Heart left ventricle (tissue), 16 donors: ENCODE measurements around the gene FAAP100. TPM values are rescaled to one million over a fixed set of nuclear protein-coding genes. Genes with fewer than 3 reads are reported as not detected.

Experiments used
- ATAC-seq, 4 donors: fragments of 200-7000 bp; cut with Tn5 transposase; one replicate each; pipeline ENCODE4 v1.9.1; 2020 to 2022; ENCODE audit warnings: moderate library complexity in 4 of 4, mild to moderate bottlenecking in 3 of 4, moderate number of reproducible peaks in 1 of 4
- DNase-seq, 5 donors: peaks; one replicate each; pipeline ENCODE4 v3.0.0-alpha.2; 2020
- H3K27ac ChIP-seq, 12 donors: fragments of 200-600 bp; sonication (generic) in 4 of 12; one replicate each; pipeline versions ENCODE4 v1.5.0 to v1.8.0; 2016 to 2022; ENCODE audit warnings: mild to moderate bottlenecking in 2 of 12
- H3K27me3 ChIP-seq, 9 donors: fragments of 200-600 bp; sonication (generic) in 2 of 9; one replicate each; pipeline versions ENCODE4 v1.5.1 to v1.8.0; 2016 to 2022; ENCODE audit warnings: mild to moderate bottlenecking in 3 of 9
- H3K36me3 ChIP-seq, 9 donors: fragments of 200-600 bp; sonication (generic) in 2 of 9; one replicate each; pipeline versions ENCODE4 v1.5.0 to v1.8.0; 2018 to 2022; ENCODE audit warnings: mild to moderate bottlenecking in 2 of 9
- H3K4me1 ChIP-seq, 12 donors: fragments of 200-600 bp; sonication (generic) in 4 of 12; one replicate each; pipeline versions ENCODE4 v1.5.0 to v1.8.0; 2016 to 2022; ENCODE audit warnings: mild to moderate bottlenecking in 3 of 12
- H3K4me3 ChIP-seq, 12 donors: fragments of 200-600 bp; sonication (generic) in 4 of 12; one replicate each; pipeline versions ENCODE4 v1.5.0 to v1.8.0; 2017 to 2022; ENCODE audit warnings: mild to moderate bottlenecking in 9 of 12, moderate library complexity in 4 of 12
- H3K9me3 ChIP-seq, 12 donors: fragments of 200-600 bp; sonication (generic) in 4 of 12; one replicate each; pipeline versions ENCODE4 v1.5.0 to v1.8.0; 2016 to 2022; ENCODE audit warnings: mild to moderate bottlenecking in 1 of 12
- POLR2A ChIP-seq, 2 donors: fragments of 450-650 bp; IDR thresholded peaks; one replicate each; pipeline ENCODE4 v1.6.1; 2017; ENCODE audit warnings: antibody characterized with exemption in 2 of 2, mild to moderate bottlenecking in 2 of 2, moderate library complexity in 2 of 2
- WGBS, 4 donors: extraction: QIAGEN DNeasy Blood & Tissue Kit in 2 of 4; methylation state at CpG; one replicate each; pipeline versions ENCODE4 v1.1.5 to v1.1.7; 2013 to 2018; 5-methylcytosine and 5-hydroxymethylcytosine counted together
- intact Hi-C, 10 donors: fragments of 100-400 bp; cut with DNase I; formaldehyde crosslinking; loops; one replicate each; pipeline versions ENCODE4 v1.11.1 to v1.14.2; 2022
- polyA plus RNA-seq, 2 donors: library from polyadenylated mRNA; stranded (reverse); fragments of 200-250 nt; gene quantifications; one replicate each; pipeline ENCODE4 v1.2.3, GENCODE V29; 2013
- total RNA-seq, 9 donors: library from RNA; depleted of rRNA in 2 of 9; stranded (reverse); fragments of >200 nt in 2 of 9; fragmentation: NEBNext Ultra II Directional in 3 of 9; extraction: Animal tissue kit (Norgen Biotek cat#: 25700) in 3 of 9; gene quantifications; one replicate each; pipeline versions ENCODE4 v1.1.0 to v1.2.4, GENCODE V29; 2016 to 2023
- TF ChIP-seq, protein P1 (sequence below), 12 donors: fragments of 200-600 bp; sonication (generic) in 4 of 12; IDR thresholded peaks; one replicate each; pipeline versions ENCODE4 v1.5.0 to v1.8.0; 2018 to 2022; ENCODE audit warnings: antibody characterized with exemption in 12 of 12, mild to moderate bottlenecking in 5 of 12
- donor health status: ischemic (EF 13 %, LVEDD 7.1; RV severe dilation, severe dysfunction).
- donor health status: healthy with polysubstance abuse.
- donor health status: DM: no; HTN: yes; CAD: no.
- donor health status: DM: no; HTN: no; CAD: no.
- donor health status: ischemic (EF 25% LVEDD 6.9; RV normal size, moderate dysfunction).
- donor health status: ischemic (EF 25% LVEDD 5.7; RV mildly dilated, moderate dysfunction).
- donor health status: healthy.
- donor health status: DM: yes; HTN: yes; CAD: no.
- donor health status: ischemic (EF 35%, LVEDD 5.7; RV mildly dilated, moderate dysfunction).
- donor health status: nonischemic (EF 11% LVEDD 7.7; RV severe dilation, severe dysfunction).
- donor health status: DM: yes; HTN: yes; CAD: no.
- donor health status: PGD.
- donor health status: ischemic (EF 29% LVEDD 5.4; RV normal size, mild dysfunction).
- donor health status: nonischemic (EF 23%, LVEDD 6.1; RV moderate dilation, normal function).

FAAP100 gene
- total and polyA plus RNA-seq, 11 donors, result 10.1 to 21.6 (median 16.6) TPM

DNA sequence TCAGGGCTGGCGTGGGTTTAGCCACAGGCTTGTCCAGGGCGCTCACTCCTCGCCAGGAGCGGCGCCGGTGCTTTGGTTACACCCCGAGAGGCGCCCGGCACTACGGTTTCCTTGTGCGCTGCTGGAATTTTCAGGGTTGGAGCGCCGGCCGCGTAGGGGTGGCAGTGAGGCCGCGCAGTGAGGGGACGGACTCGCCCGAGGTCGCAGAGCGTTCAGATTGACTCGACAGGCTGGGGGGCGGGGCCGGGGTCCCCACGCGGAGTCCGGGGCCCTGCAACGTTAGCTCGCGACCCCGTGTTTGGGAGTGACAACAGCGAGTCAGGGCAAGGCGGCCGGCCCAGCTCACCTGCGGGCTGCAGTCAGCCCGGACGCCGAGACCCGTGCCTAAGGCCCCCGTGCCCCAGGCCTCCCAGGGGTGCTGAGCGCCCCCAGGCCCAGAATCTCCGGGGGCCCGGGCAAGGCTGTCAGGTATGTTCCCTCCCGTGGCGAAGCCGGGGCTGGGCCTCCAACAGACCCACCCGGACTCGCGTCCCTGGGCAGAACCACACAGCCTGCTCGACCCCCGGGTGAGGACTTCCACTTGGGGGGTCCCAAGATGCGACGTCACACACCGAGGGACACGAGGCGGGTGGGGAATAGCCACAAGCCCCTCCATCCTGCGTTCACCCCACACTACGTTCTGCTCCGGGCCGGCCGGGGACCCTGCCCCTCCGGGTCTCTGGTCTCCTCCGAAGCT, 38.2 kb downstream of the FAAP100 start:
- no peaks in the 10 kb centered on the region for H3K9me3 ChIP-seq
- intact Hi-C loops, result loop anchor here in 5 of 10 donors (2.0 to 10.0 kb wide), 7 partner anchors 29 to 351 kb away; partner anchors contain the start of genes BAHCC1 (in 2 of the 5), FAAP100 (in 1 of the 5) and P4HB (in 1 of the 5)
- TF ChIP-seq, protein P1, sequence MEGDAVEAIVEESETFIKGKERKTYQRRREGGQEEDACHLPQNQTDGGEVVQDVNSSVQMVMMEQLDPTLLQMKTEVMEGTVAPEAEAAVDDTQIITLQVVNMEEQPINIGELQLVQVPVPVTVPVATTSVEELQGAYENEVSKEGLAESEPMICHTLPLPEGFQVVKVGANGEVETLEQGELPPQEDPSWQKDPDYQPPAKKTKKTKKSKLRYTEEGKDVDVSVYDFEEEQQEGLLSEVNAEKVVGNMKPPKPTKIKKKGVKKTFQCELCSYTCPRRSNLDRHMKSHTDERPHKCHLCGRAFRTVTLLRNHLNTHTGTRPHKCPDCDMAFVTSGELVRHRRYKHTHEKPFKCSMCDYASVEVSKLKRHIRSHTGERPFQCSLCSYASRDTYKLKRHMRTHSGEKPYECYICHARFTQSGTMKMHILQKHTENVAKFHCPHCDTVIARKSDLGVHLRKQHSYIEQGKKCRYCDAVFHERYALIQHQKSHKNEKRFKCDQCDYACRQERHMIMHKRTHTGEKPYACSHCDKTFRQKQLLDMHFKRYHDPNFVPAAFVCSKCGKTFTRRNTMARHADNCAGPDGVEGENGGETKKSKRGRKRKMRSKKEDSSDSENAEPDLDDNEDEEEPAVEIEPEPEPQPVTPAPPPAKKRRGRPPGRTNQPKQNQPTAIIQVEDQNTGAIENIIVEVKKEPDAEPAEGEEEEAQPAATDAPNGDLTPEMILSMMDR (IDR thresholded peaks at IDR 0.05), result no peak
- TF ChIP-seq POLR2A (IDR thresholded peaks at IDR 0.05), result no peak
- H3K4me1 ChIP-seq, result peaks cover 6 to 67% (median 46%) of the 10 kb centered on the region in 12 donors
- DNase-seq (peak; percentile 74 to 84 (median 80)), ATAC-seq (peak; percentile 3 to 42 (median 22))
- WGBS, 4 donors, result 0 to 1% (median 1%) methylated on average over 42 to 64 of the region's 64 CpGs
- peaks cover 18 to 36% (median 32%) of the 10 kb centered on the region in 9 donors for H3K36me3 ChIP-seq
- peak overlapping the region; percentile 81 to 99 (median 94) for H3K4me3 ChIP-seq
- H3K27me3 ChIP-seq, result no peaks in the 10 kb centered on the region
- peak overlapping the region; percentile 96 to 100 (median 100) for H3K27ac ChIP-seq

DNA sequence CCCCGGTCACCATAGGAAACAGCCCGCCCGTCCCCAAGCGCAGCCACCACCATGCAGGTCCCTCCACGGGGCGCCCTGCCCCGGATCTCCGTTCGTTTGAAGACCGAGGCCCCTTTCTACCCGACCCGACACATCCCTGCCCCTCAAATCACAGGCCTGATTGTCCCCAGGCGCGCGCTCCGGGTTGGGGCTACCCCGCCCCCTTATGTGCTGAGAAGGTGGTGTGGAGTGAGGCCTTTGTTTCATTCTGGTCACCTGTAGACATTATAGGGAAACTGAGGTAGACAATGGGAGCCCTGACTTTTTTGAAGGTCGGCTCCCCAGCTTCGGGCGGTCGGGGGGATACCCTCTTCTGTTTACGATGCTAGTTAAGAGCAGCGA, 38.8 kb downstream of the FAAP100 start:
- peak in 4 of 5 donors; percentile 61 to 80 (median 75) for DNase-seq
- TF ChIP-seq, protein P1 (IDR thresholded peaks at IDR 0.05), result peak in 1 of 12 donors; percentile 2
- no peak for TF ChIP-seq POLR2A (IDR thresholded peaks at IDR 0.05)
- H3K4me1 ChIP-seq, result peaks cover 6 to 64% (median 45%) of the 10 kb centered on the region in 12 donors
- ATAC-seq, result peak; percentile 7 to 35 (median 8)
- H3K27ac ChIP-seq, result peak overlapping the region; percentile 96 to 100 (median 100)
- no peaks in the 10 kb centered on the region for H3K9me3 ChIP-seq
- 0 to 1% (median 0%) methylated on average over 23 of the region's 23 CpGs for WGBS, 4 donors
- H3K27me3 ChIP-seq, result no peaks in the 10 kb centered on the region
- peak overlapping the region; percentile 81 to 99 (median 94) for H3K4me3 ChIP-seq
- intact Hi-C loops, result loop anchor here in 5 of 10 donors (2.0 to 10.0 kb wide), 7 partner anchors 29 to 351 kb away; partner anchors contain the start of genes BAHCC1 (in 2 of the 5), FAAP100 (in 1 of the 5) and P4HB (in 1 of the 5)
- peaks cover 18 to 40% (median 36%) of the 10 kb centered on the region in 9 donors for H3K36me3 ChIP-seq

DNA sequence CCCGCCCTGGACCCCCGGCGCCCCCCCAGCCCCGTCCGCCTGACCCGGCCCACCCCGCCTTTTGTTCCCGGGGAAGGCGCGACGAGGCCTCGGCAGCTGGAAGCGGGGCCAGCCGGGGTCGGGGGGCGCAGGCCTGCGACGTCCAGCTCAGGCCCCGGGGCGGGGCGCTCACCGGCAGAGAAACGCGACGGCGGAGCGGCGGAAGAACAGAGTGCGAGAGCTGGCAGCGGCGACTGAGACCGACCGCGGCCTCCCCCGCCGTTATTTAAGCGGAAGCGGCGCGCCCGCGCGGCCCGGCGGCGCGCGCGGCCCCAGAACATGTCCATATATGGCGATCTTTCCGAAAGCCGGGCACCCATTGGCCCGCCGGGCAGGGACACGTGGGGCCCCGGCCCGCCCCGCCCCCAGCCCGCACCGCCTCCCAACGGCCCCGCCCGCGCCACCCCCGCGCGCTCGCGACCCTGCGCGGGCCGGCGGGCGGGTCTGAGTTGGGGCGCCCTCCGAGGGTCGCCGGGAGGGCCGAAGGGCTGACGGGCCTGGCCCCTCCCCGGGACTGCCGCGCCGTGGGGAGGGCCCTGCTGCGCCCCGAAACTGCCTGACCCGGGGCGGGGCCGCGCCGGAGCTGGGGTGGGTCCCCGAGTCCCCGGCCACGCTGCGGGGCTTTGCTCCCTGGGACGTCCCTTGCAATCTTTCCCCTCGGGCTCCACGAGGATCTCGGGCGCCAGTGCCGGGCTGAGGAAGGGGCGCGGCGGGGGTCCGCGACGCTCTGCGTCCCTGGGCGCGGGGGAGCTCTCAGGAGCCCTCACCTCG, 39.4 kb downstream of the FAAP100 start, which contains the start of gene ACTG1:
TSS of gene ACTG1 (minus strand) at position 238 of the 810 bp plus-strand sequence. CDS start 445 bp downstream, outside the sequence.
- Histone ChIP-seq H3K36me3 (peaks cover 18 to 43% (median 37%) of the 10 kb centered on the region in 9 donors), H3K27me3 (no peaks in the 10 kb centered on the region), H3K9me3 (peaks cover 0 to 4% (median 0%) of the 10 kb centered on the region in 12 donors), H3K4me1 (peaks cover 6 to 58% (median 39%) of the 10 kb centered on the region in 12 donors), H3K4me3 (peak within 1 kb of the TSS; percentile 81 to 99 (median 94)), H3K27ac (peak within 1 kb of the TSS; percentile 96 to 100 (median 100))
- peak; percentile 83 to 94 for TF ChIP-seq POLR2A (IDR thresholded peaks at IDR 0.05)
- TF ChIP-seq, protein P1 (IDR thresholded peaks at IDR 0.05), result no peak
- 0 to 1% (median 0%) methylated on average over 28 to 111 of the region's 111 CpGs for WGBS, 4 donors
- intact Hi-C loops, result loop anchor here in 5 of 10 donors (2.0 to 10.0 kb wide), 7 partner anchors 28 to 352 kb away; partner anchors contain the start of genes BAHCC1 (in 2 of the 5), FAAP100 (in 1 of the 5) and P4HB (in 1 of the 5)
- peak; percentile 94 to 96 (median 95) for DNase-seq
- ATAC-seq, result peak; percentile 61 to 77 (median 66)
